ELR (cell line): Measurements from ENCODE around the gene SNED1.

Experiments
- DNase-seq: peaks from one replicate; pipeline ENCODE4 v3.0.0-alpha.2; 2015; ENCODE audit warnings: low read depth

SNED1 gene

DNA sequence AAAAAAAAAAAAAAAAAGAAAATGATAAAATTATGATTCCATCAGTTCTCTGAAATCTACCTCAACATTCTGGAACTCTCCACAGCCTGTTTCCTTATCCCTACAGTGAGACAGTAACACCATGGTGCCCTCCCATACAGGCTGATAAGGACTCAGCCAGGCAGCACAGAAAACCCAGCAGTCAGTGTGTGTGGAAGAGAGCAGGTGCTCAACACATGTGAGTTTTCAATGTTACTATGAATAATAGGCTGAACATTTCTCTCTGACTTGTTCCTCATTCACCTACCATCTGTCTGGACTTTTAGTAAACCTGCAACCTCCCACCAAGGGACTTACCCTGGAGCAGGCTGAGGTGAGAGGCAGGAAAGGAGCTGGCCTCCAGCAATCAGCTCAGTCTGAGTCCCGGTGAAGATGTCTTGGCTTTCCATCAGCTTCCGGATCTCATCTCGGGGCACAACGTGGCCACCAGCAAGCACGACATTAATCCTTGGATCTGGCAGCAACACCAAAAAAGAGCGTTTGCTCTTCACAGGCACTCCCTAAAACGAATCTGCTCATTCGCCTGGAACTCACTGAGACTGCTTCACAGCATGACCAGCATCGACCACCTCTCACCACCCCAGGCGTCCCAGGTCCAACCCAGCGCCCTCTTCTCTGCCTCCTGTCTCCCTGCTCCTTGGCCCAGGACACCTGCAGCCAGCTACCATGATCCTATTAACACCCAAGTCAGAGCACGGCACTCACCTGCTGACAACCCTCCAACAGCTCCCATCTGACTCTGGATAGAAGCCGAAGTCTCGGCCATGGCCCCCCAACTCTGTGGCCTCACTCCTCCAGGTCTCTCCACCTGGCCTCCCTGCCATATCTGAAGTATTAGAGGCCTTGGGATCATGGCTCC lies 134.4 kb downstream of the SNED1 start:
- no peak for DNase-seq

DNA sequence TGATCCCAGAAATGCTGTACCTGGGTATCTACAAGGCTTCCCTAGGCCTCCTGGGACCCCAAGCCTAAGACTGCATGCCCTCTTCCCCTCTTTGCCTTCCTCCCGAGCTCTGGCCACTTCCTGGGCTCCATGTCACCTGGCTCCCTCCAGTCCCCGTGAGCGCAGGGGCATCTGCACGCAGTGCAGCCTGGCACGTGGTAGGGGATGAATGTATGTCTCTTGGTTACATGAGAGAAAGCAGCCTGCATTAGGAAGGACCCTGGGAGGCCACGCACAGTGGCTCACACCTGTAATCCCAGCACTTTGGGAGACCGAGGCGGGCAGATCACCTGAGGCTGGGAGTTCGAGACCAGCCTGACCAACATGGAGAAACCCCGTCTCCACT lies 135.0 kb downstream of the SNED1 start:
- no peak for DNase-seq

DNA sequence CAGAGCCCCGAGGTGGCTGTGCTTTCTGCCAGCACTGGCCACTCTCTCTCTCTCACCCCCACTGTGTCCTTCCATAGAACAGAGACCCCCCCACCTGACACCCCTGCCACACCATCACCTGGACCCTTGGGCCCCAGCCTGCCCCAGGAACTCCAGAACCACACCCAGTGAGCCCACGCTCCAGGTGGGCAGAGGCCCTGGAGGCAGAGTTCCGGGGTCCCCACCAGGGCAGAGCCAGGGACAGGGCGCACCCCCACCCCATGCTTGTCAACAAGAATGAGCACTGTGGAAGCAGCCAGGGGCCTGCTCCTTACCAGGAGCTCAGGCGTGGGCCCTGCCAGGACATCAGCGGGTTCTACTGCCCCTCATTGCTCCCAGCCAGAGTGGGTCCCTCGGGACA lies 136.3 kb downstream of the SNED1 start:
- no peak for DNase-seq

DNA sequence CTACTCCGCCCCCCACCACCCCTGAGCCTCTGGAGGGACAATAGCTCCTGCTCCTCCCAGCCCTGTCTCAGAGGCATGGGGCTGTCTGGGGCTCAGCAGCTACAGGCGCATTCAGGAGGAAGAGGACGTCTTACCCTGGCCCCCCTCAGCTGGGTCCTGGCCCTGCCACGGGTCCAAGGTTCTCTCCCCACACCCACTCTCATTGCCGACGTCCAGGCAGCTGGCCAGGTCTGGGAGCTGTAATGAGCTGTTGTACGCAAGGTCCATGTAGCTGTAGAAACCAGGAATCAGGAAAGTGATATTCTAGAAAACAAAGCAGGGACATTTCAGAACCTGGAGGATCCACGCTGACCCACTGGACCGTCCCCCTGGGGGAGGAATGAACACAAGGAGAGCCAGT lies 137.3 kb downstream of the SNED1 start:
- no peak for DNase-seq

DNA sequence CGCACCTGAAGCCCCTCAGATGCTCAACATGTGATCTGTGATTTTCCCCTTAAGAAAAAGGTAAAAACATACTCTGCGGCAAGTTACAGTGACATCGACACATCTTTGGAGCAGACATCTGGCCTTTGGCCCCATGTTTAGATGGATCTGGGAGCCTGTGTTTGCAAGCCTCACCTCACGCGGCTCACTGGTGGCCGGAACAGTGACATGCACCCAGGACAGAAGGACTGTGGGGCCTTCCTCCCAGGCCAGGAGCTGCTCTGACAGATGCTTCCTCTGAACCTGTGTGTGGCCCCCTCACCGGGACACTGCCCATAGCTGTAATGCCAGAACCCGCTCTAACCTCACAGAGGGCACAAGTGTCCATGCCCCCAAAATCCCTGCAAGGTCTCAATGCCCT lies 137.8 kb downstream of the SNED1 start:
- no peak for DNase-seq

DNA sequence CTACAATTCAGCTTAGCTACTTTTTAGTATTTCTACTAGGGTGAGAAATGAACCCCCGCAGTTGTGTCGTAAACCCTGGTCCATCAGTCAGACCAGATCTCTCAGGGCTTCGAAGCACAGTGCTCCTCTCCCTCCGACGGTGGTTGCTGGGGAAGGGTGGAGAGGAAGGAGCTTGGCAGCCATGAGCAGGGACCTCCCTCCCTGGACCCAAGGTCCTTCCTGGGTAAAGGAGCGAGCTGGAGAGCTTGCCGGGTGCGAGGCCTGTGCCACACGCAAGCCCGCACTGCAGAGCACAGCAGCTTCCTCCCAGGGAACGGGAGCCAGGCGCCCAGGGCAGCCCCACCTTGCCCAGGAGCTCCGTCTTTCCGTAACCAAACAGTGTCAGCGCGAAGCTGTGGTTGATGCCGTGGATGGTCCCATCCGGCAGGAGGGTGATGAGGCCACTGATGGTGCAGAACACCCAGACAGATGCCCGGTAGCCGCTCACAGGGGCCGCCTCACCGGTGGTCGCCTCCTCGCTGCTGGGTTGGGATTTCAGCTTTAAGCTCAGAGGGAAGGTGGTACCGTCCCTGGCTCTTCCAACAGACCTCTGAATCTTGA lies 138.3 kb downstream of the SNED1 start:
- no peak for DNase-seq

DNA sequence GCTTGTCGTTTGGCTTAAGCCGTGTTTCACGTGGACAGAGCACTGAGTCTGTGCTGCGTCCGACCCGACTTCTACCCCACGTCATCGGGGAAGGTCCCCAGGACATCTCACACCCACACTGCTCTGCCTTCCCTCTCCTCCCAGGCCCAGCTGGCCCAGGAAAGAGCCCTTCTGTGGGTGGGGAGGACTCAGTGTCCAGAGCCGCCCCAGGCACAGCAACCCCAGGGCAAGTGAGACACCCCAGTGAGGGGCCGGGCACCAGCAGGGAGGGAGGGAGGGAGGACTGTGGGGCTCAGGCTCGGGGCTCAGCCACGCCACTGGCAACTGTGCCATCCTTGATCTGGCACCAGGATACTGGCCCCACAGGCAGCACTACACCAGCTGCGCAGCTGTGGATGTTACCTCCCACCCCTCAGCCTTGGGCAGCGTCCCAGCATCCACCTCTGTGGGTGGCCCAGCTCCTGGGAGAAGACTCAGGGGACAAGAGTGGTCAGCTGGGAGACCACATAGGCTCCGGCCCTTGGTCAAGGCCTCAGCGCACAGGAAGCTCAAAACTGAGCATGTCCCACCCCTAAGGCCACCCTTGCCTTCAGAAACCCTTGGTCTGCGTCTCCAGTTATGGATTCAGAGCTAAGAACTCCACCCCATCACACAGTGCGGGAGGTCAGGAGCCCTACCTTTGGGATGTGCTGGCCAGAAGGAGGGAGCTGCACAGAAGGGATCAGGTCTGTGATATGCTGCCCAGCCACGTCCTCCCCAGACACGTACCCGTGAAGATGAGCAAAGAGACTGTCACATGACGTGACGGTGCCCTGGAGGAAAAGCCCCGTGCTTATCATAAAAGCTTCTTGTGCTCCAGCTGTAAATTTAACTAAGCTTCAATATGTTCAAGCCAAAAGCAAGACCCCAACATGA lies 139.1 kb downstream of the SNED1 start:
- DNase-seq = no peak

DNA sequence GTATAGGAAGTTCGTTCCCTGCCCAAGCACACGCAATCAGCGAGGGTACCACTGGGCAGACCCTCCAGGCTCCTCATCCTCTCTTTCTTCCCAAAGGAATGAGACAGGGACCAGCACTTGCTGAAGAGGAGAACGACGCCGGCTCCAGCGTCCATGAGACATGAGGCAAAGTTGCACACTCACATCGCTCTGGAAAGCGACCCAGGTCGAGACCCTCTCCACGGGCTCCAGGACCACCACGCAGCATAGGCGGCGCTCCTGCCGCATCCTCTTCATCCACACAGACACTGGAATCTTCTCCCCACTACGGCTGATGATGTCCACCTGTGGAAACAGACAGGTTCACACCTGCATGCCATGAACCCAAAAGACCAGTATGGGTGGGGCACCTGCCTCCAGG lies 140.1 kb downstream of the SNED1 start:
- no peak for DNase-seq

DNA sequence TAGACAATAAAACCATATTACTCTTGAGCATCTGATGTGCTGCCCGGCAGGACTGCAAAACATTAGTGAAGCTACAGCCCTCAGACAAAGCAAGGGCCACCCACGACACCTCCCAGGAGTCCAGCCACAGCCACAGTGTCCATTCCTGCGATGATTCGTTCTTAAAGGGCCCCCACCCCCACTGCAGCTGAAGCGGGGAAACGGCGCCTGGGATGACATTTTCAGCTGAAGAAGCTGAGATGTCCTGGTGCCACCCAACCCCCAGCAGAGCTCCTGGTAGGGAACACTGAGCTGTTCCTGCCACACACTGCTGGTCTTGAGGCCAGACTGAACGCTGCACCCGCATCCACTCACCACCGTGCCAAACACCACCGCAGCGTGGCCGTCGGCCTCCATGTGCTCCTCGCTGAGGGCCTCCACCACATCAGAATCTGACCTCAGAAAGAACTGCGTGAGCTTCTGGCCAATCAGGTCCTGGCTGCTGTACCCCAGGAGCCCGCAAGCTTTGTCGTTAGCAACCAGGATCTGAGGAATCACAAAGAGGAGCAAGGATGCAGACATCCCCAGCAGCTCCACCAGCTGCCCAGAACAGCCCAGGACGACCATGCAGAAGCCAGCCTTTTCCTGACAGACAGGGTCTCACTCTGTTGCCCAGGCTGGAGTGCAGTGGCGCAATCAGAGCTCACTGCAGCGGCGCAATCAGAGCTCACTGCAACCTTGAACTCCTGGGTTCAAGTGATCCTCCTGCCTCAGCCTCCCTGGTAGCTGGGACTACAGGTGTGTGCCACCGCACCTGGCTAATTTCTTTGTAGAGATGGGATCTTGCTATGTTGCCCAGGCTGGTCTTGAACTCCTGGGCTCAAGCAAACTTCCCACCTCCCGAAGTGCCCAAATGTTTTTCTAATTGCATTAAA lies 141.4 kb downstream of the SNED1 start:
- no peak for DNase-seq

DNA sequence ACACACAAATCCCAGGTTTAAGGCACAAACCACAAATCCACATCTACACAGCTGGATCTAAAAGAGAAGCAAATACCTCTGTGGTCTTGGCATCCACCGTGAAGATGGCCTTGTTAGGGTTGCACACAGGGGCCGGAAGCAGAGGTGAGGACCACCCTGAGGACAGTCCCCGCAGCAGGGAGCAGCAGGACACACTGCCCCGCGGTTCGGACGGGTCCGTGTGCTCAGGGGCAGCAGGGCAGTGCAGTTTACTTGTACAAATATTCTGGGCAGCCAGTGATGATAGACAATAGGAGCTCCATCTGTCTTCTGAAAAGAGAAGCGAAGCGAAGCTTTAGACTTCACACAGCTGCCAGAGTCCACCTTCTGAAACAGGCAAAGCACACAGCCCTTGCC lies 142.0 kb downstream of the SNED1 start:
- DNase-seq = no peak

DNA sequence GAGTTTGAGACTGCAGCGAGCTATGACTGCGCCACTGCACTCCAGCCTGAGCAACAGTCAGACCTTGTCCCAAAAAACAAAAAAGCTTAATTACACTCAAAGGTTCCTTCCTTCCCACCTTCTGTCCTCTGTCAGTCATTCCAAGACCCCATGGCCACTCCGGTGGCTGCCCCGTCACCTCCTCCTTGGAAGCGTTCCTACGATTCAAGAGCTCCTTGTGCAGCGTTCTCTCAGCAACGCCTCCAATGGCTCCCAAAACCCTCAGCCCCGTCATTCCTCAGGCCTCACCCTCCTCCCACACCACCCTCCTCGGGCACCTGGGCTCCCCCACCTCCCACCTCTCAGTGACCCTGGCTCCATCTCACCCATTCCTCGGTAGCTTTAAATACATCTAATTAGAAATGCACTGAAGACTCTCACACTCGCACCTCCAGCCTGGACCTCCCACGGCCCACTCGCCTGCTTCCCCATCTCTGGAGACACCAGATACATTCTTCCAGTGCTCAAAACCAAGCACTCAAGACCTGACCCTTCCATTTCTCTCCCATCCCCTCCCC lies 142.9 kb downstream of the SNED1 start:
- no peak for DNase-seq

DNA sequence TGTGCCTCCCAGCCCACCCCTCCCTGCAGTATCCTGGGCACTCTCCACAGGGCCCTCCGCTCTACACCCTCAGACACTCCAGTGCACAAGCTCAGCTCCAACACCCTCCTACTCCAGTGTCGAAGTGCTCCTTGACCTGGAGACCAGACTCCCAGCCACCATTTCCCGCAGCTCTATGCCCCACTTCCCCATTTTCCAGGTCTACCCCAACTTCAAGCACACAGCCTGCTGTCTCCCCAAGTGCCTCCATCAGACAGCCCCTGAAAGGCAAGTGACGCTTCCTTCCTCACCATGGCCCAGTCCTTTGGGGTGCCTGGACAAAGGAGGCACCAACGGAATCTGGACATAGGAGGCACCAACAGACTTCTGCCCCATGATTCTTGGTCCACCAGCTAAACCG lies 143.6 kb downstream of the SNED1 start:
- no peak for DNase-seq

DNA sequence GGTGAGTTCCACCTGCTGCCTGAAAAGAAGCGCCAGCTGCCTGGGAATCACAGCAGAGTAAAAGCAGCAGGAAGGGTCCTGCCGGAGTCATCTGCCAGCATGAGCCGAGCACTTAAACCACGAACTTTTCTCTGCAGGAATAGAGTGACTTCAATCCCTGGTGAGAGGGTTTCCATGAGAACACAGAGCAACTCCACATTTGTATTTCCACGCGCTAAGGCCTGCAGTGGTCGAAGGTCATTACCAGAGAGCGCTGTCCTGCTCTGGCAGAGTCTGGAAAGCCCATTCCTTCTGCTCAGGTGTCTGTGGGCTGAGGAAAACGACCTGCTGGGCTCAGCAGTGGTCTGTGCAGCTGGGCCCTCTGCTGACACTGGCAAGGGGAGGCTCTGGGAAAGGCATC lies 144.2 kb downstream of the SNED1 start:
- DNase-seq = no peak
